ENCODE measurements around the gene CA14.
A peak's percentile ranks its signal among the peaks of the same experiment; 100 is the strongest.
"Not testable (repeated sequence)": the region's sequence is repeated elsewhere in the genome, so short reads cannot be mapped to it uniquely, and the experiment has no call there.

The CA14 gene

DNA sequence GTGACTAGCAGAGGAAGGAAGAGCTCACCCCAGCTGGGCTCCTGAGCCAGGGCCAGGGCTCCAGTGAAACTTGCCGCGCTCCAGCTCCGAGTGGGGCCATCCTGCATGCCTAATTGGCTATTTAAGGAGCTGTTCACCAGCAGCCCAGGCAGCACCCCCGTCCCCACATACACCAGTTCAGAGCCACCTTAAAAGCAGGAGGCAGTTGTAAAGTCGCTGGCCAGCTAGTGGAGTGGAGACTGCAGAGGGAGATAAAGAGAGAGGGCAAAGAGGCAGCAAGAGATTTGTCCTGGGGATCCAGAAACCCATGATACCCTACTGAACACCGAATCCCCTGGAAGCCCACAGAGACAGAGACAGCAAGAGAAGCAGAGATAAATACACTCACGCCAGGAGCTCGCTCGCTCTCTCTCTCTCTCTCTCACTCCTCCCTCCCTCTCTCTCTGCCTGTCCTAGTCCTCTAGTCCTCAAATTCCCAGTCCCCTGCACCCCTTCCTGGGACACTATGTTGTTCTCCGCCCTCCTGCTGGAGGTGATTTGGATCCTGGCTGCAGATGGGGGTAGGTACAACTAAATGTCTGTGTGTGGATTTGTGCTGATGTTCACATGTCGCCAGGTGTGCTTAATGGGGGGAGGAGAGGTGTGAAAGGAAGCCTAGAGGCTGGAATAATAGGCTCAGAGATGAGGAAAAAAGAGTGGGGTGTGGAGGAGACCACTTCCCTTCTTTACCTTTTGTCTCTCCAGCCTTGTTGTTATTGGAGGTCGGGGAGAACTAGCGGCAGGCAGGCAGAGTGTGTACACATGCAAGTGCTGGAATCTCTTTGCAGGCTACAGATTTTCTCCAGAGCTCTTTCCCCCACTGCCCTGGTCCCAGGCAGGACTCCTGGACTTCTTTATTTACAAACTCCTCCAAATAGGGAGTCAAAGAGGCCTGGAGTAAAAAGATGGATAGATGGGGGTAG, at the start of gene CA14:
TSS of gene CA14 (plus strand) at position 151 of the 962 bp plus-strand sequence. CDS start at position 506, 355 bp downstream.
- DNase-seq = no peak

DNA sequence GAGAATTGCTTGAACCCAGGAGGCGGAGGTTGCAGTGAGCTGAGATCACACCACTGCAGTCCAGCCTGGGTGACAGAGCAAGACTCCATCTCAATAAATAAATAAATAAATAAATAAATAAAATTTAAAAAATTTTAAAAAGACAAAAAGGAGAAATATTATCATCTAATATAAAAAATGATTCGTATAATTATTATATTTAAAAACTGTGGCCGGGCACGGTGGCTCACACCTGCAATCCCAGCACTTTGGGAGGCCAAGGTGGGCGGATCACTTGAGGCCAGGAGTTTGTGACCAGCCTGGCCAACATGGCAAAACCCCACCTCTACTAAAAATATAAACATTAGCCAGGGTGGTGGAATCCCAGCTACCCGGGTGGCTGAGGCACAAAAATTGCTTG, 49.1 kb upstream of the CA14 start:
- DNase-seq = not testable (repeated sequence)

DNA sequence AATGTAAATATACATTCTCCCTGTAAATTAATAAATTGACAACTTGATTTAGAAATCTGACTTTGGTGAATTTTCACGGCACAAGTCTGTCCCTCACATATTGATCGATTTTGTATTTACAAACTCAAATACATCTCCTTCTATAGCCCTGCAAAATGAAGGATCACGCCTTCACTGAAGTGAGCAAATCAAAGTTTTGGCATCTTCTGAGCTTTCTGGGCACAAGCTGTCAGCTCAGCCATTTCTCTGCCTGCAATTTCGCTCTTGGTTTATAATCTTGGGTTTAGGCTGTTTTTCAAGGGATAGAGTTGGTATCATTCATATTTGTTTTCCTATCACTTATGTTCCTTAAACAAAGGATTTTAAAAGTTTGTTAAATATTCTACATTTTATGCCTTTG, 47.5 kb upstream of the CA14 start:
- DNase-seq = no peak

DNA sequence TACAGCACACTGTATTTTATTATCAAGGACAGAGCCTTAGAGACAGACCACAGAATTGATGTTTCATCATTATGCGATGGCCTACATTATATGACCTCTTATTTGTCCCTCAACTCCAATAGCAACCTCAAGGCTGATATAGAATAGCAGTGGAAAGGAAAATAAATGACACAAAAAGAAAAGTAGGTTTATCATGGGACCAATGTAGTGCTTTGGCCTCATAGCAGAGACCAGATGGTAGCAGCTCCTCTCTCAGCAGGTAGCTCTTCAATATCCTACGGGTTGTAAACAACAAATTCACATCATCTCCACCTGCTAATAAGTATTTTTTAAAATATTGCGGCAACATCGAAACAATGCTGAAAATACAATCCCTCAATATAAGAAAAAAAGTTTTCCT, 46.9 kb upstream of the CA14 start:
- DNase-seq = no peak

DNA sequence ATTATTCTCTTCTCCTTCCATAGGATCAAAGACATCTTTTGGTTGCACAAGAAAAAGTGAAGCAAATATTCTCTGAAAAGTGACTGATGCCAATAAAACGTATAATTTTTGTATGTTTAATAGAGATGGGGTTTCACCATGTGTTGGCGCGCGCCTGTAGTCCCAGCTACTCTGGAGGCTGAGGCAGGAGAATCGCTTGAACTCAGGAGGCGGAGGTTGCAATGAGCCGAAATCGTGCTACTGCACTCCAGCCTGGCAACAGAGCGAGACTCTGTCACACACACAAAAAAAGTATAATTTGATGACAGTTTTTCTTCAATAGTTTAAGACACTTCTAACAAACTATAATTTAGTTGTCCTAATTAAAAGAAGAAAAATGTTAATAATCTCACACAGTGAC, 45.5 kb upstream of the CA14 start:
- DNase-seq = no peak

DNA sequence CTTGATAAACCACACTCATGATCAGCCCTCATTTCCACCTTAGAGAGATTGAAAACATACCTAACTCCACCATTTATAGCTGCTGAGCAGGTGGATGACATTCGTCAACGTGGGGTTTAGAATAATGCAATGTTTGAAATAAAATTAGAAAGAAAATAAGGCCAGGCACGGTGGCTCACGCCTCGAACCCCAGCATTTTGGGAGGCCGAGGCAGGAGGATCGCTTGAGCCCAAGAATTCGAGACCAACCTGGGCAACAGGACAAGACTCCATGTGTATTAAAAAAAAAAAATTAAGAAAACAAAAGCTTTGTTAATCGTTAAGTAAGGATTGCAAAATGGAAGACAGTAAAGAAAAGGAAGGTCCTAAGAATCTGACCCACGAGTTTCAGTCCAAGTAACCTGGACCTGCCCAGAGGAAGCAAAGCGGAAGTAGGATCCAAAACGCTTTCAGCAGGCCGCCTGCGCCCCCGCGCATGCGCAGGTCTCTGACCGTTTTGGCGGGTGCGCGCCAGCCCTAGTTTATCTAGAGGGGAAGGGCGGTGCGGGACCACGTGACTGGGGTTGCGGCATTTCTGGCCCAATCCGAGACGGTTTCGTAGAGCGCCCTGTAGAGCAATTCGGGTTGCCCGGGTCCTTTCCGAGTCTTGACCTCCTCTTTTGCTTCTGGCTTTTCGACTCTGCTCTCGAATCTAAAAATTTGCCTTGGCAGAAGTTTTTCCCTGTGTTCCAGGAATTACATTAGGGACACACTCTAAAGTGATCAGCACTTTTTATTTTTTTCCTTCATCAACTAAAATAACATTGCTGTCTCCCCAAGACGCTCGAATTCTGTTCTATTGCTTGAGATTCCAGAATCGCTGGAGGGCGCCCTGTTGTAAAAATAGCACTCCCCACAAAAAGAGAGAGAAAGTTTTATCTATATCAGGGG, 44.1 kb upstream of the CA14 start:
- peak; percentile 86 for DNase-seq

DNA sequence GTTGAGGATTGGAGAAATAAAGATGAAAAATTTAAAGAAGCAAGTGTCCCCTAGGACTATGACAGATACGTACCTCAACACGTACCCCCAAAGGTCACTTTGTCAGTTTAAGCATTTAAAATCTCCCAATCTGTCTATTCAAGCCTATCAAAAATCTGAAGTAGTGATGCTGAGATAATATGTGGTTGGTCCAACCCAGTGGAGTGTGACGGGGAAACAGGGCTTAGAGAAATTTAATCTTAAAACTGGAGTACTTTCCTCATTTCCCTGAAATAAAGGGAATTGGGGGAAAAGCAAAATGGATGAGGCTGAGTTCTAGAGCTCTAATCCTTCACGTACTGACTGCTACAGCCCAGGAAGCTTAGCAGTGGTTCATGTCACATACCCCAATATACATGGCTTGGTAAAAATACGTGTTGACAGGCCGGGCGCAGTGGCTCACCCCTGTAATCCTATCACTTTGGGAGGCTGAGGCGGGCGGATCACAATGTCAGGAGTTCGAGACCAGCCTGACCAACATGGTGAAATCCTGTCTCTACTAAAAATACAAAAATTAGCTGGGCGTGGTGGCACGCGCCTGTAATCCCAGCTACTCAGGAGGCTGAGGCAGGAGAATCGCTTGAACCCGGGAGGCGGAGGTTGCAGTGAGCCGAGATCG, 43.3 kb upstream of the CA14 start:
- DNase-seq = not testable (repeated sequence)

DNA sequence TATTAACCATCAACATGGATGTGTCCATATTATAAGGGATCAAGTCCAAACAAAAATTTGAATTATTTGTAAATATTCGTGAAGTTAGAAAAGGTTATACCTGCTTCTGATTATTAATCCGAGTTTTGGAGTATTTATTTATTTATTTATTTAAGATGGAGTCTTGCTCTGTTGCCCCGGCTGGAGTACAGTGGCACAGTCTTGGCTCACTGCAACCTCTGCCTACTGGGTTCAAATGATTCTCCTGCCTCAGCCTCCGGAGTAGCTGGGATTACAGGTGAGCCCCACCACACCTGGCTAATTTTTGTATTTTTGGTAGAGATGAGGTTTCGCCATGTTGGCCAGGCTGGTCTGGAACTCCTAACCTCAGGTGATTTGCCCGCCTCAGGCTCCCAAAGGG, 41.7 kb upstream of the CA14 start:
- DNase-seq = not testable (repeated sequence)

DNA sequence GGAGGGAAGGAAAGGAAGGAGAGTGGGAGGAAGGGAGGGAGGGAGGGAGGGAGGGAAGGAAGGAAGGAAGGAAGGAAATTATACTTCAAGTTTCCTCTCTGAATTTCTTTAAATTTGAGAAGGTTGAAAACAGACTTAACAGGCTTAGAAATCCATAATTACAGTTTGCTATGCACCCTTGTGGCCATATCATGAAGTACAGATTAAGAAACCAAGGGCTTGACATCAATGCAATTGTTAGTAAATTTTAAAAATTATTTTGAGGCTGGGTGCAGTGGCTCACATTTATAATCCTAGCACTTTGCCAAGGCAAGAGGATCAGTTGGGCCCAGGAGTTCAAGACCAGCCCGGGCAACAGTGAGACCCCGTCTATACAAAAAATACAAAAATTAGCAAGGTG, 36.0 kb upstream of the CA14 start:
- no peak for DNase-seq

DNA sequence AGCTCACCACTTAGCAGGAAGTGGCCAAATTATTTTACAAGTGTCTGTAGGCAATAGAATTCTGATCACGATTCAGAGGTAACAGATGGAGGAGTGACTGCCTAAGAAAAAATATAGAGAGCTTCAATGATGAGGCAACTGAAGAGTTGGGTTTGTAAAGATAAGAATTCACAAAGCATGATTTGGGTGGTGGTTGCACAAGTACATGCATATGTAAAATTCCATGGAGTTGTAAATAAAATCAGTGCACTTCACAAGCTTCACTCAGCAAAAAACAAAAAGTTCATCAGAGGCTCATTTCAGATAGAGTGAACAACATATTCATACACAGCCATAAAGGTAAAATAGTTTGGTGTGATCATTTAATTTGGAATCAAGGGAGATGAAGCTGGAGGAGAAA, 32.6 kb upstream of the CA14 start:
- DNase-seq = no peak

DNA sequence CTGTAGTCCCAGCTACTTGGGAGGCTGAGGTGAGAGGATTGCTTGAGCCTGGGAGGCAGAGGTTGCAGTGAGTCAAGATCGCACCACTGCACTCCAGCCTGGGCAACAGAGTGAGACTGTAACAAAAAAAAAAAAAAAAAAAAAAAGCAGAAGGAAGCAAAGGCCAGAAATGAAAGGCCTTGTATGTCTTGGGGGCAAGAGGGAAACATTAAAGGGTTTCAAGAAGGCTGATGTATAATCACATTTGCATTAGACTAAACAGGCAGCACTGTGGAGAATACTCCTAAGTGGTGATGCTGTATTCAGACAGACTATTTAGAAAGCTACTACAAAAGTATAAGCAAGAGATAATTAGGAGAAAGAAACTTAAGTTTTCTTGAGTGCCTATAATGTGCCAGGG, 32.0 kb upstream of the CA14 start:
- DNase-seq = no peak

DNA sequence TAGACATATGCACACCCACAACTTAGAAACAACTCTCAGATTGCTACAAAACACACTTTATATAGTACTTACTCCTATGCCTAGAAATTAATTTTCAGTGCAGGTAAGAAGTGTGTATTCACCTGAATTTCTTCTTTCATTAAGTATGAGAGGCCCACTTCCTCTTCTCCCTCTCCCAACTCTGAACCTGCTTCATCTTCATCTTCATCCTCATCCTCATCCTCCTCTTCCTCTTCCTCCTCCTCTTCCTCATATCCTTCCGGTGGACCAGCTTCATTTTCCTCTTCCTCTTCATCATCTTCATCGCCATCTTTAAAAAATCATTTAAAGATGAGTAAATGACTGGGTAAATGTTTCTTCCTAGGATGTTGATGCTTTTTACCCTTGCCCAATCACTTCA, 31.1 kb upstream of the CA14 start:
- DNase-seq = no peak

DNA sequence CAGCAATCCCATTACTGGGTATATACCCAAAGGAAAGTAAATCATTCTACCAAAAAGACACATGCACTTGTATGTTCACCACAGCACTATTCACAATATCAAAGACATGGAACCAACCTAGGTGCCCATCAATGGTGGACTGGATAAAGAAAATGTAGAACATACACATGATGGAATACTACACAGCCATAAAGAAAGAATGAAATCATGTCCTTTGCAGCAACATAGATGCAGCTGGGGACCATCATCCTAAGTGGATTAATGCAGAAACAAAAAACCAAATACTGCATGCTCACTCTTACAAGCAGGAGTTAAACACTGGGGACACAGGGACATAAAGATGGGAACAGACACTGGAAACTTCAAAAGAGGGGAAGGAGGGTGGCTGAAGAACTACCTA, 30.3 kb upstream of the CA14 start:
- DNase-seq = no peak

DNA sequence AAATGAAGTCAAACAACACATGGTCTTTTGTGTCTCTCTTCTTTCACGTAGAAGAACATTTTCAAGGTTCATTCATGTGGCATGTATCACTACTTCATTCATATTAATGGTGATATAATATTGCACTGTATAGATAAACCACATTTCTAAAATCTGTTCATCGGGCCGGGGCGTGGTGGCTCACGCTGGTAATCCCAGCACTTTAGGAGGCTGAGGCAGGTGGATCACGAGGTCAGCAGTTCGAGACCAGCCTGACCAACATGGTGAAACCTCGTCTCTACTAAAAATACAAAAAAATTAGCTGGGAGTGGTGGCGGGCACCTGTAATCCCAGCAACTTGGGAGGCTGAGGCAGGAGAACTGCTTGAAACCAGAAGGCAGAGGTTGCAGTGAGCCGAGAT, 29.3 kb upstream of the CA14 start:
- DNase-seq = not testable (repeated sequence)

DNA sequence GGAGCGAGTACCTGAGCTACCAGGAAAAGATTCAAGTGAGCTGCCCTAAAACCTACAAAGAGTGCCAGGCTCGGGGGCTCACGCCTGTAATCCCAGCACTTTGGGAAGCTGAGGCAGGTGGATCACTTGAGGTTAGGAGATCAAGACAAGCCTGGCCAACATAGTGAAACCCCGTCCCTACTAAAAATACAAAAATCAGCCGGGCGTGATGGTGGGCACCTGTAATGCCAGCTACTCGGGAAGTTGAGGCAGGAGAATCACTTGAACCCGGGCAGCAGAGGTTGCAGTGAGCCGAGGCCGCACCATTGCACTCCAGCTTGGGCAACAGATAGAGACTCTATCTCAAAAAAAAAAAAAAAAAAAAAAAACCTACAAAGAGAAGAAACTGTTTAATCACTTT, 24.7 kb upstream of the CA14 start:
- DNase-seq = not testable (repeated sequence)

DNA sequence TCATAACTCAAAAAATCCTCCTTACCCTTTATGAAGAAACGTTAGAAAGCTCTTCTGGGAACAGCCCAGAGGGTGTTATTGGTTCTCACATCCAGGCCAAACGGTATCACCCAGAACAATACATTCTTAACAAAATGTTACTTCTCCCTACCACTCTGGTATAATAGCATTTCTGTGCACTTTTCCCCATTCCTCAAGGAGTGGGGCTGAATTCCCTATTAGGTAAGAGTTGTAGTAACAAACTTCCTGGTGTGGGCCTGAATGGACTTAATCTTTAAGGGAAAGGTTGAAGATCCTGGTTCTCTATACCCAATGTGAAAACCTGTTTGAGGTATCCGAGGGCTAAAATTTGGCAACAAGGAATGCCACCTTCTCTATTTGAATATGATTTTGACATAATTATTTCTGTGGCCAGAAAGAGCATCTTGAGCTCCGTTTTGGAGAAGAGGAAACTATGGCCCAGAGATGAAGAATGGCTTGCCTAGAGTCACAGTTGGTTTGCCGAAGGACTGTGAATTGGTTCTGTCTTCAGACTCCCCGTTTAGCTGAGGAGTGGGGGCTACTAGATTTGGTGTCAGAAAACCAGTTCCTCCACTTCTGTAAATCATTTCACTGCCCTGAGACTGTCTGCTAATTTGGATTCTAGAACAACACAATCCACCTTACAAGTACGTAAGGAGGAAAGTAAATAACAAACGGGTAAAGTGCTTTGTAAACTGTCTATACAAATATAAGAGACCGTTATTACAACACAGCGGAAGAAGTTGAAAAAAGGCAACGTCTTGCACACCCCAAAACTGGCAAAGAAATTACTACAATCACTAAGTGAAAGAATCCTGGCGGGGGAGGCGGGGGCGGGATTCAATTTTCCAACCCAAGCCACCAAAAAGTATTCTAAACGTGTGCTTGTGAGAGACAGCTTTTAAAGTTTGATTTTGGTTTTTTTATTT, 23.9 kb upstream of the CA14 start:
- peak; percentile 67 for DNase-seq

DNA sequence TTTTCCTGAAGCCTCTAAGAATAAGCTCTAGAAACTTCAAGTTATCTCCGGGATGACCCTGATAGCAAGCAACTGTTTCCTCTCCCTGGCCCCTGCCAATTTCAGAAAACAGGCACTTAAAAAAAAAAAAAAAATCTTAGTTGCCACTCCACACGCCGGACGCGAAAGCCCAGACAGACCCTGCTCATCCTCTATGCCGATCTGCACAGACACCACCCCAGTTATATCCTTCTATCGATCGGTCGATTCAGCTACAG, 23.3 kb upstream of the CA14 start:
- no peak for DNase-seq

DNA sequence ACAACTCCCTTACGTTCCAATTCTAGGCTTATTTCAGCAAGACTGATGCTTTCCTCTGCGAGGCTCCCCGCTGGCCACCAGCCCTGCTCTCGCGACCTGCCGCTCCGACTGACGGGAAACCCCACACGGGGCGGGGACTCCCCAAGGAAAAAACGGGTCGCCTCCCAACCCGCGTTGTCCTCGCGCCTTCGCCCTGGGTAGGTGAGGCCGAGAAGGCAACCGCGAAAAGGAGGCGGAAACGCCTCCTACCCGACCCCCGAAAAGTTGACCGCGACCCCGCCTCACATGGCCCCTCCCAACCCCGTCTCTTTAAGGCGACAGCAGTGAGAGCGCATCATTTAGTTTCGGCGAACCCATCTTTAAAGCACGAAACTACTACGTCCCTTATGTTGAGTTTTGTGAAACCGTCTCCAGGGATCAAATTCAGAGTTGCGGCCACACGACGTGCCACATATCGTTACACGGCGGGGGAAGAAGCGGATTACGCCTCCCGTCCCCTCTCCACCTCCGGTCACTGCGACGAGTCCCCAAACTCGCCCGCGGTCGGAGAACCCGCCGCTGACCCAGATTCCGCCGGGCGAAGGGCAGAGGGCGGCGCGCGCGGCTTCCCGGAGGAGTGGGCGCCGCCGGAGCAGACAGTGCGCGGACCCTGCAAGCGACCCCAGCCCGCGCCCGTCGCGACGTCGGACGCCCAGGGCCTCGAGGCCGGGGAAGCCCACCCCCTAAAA, 22.8 kb upstream of the CA14 start:
- peak; percentile 80 for DNase-seq

DNA sequence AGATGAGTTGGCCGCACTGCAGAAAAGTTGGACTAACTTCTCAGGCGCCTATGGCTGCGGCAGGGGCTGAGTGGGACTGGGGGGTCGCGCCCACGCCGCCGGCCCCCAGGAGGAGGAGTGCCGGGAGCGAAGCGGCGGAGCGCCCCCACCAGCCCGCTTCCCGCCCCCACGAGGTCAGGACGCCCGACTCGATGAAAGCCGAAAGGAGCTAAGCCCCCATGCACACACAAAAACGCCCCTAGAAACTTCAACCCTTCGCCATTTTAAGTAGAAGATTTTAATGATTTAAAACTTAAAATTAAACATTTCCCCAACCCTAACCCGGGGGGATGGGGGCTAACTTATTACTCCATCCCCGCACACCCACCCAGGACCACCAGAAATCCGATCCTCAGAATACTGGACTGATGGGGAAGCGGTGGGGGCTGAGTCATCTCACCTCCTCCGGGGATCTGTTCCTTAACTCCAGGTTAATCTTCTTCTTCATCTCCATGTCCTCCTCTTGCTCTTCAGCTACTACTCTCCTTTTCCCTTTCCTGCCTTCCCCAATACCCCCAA, 22.2 kb upstream of the CA14 start:
- peak; percentile 30 for DNase-seq

DNA sequence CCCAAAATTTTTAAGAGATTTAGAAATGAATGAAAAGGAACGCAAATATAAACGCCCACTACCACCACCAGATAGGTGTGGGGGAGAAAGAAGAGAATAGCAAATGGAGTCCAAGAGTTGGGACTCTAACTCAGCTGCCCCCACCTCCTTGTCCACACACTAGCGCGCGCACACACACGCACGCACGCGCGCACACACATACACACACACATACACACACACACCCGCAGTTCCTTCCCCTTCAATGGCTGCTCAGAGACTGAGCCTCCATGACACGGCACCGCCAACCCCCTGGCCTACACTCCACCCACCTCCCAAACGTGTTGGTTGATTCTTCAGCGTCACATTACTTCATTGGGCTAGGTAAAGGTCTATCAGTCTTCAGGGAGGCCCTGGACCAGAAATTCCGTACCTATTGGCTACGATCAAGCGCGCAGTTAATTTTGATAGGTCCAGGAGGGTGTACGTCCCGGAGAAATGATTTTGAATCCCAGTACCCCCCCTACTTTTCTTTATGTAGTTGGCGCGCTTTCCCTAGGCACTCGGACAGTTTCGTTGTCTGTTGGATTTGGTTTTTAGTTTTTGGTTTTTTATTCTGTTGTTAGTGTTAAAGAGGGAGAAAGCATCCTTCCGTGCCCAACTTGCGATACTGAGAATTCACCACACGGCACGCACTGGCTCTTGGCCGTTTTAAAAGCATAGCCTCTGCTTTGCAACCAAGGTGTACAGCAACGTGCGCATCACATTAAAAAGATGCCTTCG, 21.5 kb upstream of the CA14 start, which contains the start of gene ANP32E:
TSS of gene ANP32E (minus strand) at position 261 of the 762 bp plus-strand sequence. CDS start 326 bp downstream, outside the sequence.
- peak; percentile 84 for DNase-seq
